GM18517 (cell line): ENCODE data around the gene APOBEC3H.

ENCODE experiments used
- ATAC-seq: cut with Tn5 transposase; IDR thresholded peaks from one replicate; pipeline ENCODE4 v1.9.1; 2021; ENCODE audit warnings: mild to moderate bottlenecking, moderate library complexity; ENCODE audit not compliant: unreplicated experiment

Gene APOBEC3H

GRCh38 chr22:39153220-39153717 is 56.2 kb downstream of the APOBEC3H start:
- ATAC-seq = no peak
